Cerebellar nuclear complex (tissue), 1 donor: ENCODE data around the gene GDNF.
"Not testable (repeated sequence)": the region's sequence is repeated elsewhere in the genome, so short reads cannot be mapped to it uniquely, and the experiment has no call there.

Experiments
- DNase-seq, 2 experiments: peaks; one replicate each; lab custom pipeline; 2025; lab: John Stamatoyannopoulos, UW

Gene GDNF

DNA sequence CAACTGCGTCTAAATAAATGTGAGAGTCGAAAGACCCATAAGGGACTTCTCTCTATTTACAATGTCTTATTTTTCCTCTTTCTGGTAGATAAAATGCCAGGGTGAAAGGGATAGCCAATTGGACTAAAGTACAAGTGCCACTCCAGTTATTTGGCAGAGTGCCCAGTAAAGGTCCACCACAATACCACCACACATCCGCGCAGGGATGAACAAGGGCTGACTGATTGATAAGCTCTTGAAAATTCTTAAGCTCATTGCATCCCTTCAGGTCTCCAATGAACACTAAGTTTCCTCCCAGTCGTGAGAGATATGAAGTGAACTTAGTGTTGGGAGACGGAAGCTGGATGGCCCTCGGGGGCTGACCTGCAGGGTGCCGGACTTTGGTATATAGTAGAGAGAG, 58.4 kb downstream of the GDNF start:
- not testable (repeated sequence) for DNase-seq

DNA sequence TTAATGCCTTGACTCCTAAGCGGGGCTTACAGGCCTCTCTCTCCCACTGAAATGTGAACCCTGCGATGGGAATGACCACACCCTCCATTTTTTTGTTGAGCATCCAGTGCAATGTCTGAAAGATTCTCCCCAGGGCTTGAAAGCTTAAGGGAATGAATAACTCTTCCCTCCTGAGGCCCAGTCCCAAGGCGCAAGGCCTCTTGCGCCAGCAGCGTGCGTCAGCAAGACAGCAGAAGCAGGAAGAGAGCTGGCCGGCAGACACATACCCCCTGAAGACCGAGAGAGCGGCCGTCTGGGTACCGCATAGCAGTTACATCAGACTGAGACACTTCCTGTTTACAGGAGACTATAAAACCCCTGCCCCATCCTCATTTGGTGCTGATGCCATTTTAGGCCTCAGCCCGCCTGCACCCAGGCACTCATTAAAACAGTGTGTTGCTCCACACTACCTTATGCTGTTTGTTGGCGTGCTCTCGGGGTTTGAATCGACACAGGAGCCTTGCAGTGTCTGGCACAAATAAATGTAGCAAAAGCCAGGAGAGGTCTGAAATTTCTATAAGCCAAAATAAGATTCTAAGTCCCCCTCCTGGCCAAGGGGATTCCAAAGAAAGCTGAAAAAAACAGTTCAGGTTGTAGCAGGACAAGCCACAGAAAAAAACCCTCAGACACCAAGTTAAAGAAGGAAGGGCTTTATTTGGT, 62.3 kb downstream of the GDNF start:
- DNase-seq: peak in 1 of 2 experiments; percentile 31

- no peak for DNase-seq
Observed at GRCh38 chr5:37776826-37777225, 63.0 kb downstream of the GDNF start.

GRCh38 chr5:37774912-37775483, 64.8 kb downstream of the GDNF start:
- DNase-seq: no peak

DNA sequence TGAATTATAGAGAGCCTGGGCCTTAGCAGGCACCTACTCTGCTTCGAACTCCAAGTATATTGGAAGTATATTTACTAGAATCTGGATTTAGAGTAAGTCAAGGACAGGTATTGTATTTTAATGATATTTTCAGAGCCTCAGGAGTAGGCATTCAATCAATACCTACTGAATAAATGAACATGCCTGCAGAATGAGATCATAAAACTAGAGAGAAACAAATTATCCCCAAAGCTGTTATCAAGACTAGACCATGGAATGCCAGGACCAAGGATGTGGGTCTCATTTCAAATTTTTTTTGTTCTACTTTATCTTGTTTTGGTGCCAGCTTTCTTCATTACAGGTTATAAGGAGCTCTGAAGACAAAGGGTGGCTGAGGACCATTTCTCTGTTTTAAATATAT, 66.0 kb downstream of the GDNF start:
- no peak for DNase-seq

DNA sequence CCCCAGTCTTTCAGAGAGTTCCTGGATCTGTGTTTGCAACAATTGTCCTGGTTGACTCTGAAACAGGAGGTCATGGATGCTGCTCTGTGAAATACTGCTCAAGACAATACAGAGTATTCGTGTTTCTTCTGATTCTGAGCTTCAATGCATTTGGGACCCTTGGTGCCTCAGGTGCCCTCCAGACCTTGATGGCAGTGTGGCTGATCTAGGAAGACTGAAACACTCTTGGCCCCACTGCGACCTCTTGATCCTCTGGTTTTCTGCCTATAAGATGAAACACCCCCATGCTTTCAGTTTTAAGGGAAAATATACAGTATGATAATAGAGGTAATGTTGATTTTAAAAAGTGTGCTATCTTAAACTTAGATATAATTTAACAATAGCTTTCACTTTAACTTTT, 67.6 kb downstream of the GDNF start:
- DNase-seq: no peak

- no peak for DNase-seq
Observed at GRCh38 chr5:37771731-37772130, 68.1 kb downstream of the GDNF start.

DNA sequence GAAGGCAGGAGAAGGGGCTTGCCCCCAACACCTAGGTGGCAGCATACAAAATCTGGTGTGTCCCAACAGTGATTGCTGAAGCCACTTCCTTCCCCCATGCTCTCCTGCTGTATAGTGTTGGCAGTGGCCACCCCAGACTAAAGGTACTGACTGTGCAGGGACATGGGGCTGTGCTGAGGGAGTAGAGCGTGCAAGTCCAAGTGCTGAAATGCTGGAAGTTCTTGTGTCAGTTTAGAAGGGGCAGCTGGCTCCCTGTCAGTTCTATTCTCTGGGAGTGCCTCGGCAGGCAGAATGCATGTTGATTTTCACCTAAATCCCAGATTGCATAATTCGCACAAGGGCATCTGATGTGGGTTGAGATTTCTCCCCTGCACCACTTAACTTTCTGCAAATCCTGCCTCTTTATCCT, 68.6 kb downstream of the GDNF start:
- DNase-seq: no peak

DNA sequence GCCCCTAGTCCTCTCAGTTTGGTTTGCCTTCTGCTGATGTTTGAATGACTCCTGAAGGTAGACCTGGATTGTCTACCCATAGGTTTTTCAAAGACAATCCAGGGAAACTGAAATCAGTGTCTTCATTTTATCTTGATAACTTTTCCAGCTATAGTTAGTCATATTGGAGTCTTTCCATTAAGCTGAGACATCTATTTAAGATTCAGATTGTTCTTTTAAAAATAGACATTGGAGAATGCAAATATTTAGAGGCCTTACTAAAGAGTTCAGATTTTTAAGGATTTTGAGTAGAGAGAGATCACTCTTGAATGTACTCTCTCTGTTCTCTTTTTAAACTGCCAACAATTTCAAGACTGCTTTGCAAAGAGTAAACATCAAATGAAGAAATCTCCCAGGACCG, 69.1 kb downstream of the GDNF start:
- no peak for DNase-seq

GRCh38 chr5:37769840-37770239, 70.0 kb downstream of the GDNF start:
- DNase-seq: no peak

DNA sequence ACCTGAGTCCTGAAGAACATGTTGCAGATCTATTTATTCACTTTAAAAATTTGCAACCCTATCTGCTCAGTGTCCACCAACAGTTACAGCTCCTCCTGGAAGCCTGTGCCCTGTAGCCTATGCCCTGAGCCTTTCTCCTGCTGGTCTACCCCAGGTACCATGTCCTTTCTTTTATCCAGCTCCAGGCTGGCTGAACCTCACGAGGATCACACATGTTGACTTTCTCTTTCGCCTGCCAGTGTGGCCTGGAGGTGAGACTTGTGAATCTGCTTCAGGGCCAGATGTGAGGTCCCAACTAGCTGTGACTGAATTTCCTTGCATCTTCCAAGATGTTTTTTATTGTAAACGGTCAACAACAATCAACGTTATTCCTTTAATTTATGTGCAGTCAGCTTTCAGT, 70.7 kb downstream of the GDNF start:
- DNase-seq: no peak

DNA sequence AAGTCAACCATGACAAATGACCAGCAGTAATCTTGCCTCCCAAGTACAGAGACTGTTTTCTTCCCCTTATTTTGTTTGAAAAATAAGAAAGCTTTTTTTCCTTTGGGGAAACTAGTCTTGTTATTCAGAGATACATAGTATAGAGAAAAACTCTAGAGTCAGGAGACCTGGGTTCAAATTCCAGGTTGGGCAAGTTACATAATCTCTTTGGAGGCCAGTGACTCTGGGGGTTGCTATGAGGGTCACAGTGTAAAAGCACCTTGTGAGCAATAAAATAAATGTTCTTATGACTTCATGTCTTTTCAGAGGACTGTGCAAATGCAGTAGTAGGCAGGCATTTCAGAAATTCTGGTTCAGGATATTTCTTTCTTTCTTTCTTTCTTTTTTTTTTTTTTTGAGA, 71.5 kb downstream of the GDNF start:
- DNase-seq: no peak

- DNase-seq: no peak
Observed at GRCh38 chr5:37767961-37768360, 71.9 kb downstream of the GDNF start.

GRCh38 chr5:37767251-37767650, 72.6 kb downstream of the GDNF start:
- DNase-seq: no peak
